Measurements from ENCODE around the gene MINAR2.

The MINAR2 gene

DNA sequence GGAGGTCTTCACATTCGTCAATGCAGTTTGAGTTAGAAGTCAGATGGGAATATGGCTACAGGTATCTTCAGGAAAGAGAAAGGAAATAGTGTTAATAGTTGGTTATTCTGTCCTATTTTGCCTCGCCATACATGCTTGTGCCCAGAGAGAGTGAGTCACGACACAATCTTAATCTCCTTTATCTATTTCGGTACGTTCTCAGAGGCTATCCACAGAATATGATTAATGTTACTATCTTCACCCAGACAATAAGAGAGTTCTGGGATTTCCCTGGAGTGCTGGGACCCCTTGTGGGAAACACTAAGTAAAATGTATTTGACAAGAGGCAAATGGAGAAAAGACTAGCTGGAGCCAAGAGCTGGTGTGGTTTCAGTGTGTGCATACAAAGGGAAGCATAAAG is 25.5 kb downstream of the MINAR2 start:
- DNase-seq: no peak

DNA sequence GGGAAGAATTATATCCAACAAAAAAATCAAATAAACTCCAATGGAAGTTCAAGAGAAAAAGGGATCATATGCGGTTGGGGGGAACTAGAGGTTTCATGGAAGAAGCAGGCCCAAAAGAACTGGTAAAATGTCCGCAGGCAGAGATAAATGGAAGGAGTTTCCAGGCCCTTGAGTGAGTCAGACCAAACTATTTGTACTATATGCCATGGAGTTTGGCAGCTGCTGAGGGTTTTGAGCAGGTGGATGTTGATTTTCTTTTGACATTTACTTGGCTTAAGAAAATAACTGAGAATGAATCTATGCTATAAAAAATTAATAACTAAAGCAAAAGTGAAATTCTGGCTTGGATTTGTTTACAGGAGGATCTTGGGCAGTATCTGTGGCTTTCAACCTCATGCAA is 33.7 kb downstream of the MINAR2 start:
- no peak for DNase-seq

DNA sequence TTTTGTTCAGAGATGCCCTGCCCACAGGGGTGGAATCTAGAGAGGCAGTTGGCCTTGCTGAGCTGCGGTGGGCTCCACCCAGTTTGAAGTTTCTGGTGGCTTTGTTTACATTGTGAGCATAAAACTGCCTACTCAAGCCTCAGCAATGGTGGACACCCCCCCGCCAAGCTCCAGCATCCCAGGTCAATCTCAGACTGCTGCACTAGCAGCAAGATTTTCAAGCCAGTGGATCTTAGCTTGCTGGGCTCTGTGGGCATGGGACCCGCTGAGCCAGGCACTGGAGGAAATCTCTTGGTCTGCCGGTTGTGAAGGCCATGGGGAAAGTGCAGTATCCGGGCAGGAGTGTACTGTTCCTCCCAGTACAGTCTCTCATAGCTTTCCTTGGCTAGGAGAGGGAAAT is 55.5 kb downstream of the MINAR2 start:
- no peak for DNase-seq

DNA sequence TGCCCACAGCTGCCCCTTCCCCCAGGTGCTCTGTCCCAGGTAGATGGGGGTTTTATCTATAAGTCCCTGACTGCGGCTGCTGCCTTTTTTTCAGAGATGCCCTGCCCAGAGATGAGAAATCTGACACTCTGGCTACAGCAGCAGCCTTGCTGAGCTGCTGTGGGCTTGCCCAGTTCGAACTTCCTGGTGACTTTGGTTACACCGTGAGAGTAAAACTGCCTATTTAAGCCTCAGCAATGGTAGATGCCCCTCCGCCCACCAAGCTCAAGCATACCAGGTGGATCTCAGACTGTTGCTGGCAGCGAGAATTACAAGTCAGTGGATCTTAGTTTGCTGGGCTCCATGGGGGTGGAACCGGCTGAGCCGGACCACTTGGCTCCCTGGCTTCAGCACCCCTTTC is 56.8 kb downstream of the MINAR2 start:
- no peak for DNase-seq

DNA sequence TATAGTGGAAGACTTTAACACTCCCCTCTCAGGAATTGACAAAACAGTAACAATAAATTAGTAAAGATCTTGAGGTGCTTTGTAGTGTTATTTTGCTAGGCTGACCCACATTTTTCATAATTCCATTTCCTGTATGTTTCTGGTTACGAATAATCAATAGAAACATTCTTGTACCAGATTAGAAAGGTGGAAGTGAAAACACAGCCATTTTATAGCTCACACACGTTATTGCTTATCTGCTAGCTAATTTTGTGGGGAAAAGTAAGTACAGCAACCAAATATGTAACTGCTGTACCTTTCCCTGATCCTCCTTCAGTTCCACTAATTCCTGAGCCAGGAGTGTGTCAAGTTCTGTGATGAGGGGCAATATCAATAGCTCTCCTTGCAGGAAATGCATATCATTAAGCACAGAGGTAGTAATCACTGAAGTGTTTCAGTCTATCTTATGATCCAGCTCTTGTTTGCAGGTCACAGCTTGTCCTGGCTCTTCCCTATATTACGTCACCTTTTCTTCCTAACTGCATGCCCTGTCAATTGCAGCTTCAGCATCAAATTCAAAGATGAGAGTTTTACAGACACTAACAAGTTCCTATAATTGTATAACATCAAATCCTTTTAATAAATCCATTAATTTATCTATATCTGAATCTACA is 59.4 kb downstream of the MINAR2 start:
- no peak for DNase-seq
